Loucy (cell line): Measurements from ENCODE around the gene IQCH.

Source experiments
- H2AFZ ChIP-seq: fragments of 200-600 bp; sonication (generic); 2 replicates; pipeline ENCODE4 v1.6.0; 2016; ENCODE audit warnings: antibody characterized with exemption, mild to moderate bottlenecking, low read length, moderate library complexity
- H3F3A ChIP-seq: fragments of 200-600 bp; 2 replicates; pipeline ENCODE4 v1.6.0; 2016; ENCODE audit warnings: antibody characterized with exemption, low read depth, mild to moderate bottlenecking
- H3K27me3 ChIP-seq: fragments of 200-600 bp; sonication (generic); 2 replicates; pipeline ENCODE4 v1.6.1; 2014; ENCODE audit warnings: low read length, mild to moderate bottlenecking; ENCODE audit not compliant: insufficient read depth, poor library complexity, severe bottlenecking
- H3K36me3 ChIP-seq: fragments of 200-600 bp; sonication (generic); 2 replicates; pipeline ENCODE4 v1.6.1; 2016; ENCODE audit warnings: low read length; ENCODE audit not compliant: insufficient read depth
- H3K4me1 ChIP-seq: fragments of 200-600 bp; sonication (generic); 2 replicates; pipeline ENCODE4 v1.5.1; 2014; ENCODE audit warnings: low read length, mild to moderate bottlenecking; ENCODE audit not compliant: insufficient read depth, poor library complexity, severe bottlenecking
- H3K4me2 ChIP-seq: fragments of 200-600 bp; sonication (generic); 2 replicates; pipeline ENCODE4 v1.6.0; 2014; ENCODE audit warnings: antibody characterized with exemption, low read length, low read depth, mild to moderate bottlenecking; ENCODE audit not compliant: poor library complexity, severe bottlenecking
- H3K4me3 ChIP-seq: fragments of 200-600 bp; sonication (generic); 2 replicates; pipeline ENCODE4 v1.5.1; 2014; ENCODE audit warnings: low read length, mild to moderate bottlenecking, mixed read lengths; ENCODE audit not compliant: poor library complexity, severe bottlenecking
- H3K79me2 ChIP-seq: fragments of 200-600 bp; sonication (generic); 2 replicates; pipeline ENCODE4 v1.6.1; 2014; ENCODE audit warnings: low read length; ENCODE audit not compliant: insufficient read depth
- H3K9ac ChIP-seq: fragments of 200-600 bp; sonication (generic); 2 replicates; pipeline ENCODE4 v1.6.0; 2014; ENCODE audit warnings: mild to moderate bottlenecking, low read depth, low read length, moderate library complexity; ENCODE audit not compliant: poor library complexity, severe bottlenecking
- H3K9me2 ChIP-seq: fragments of 200-600 bp; sonication (generic); replicated peaks from 2 replicates; pipeline ENCODE4 v1.6.1; 2016; ENCODE audit warnings: low read depth, low read length, mixed read lengths
- H3K9me3 ChIP-seq: fragments of 200-600 bp; sonication (generic); 2 replicates; pipeline ENCODE4 v1.6.1; 2014; ENCODE audit warnings: mild to moderate bottlenecking, antibody characterized with exemption, low read length, low read depth; ENCODE audit not compliant: insufficient read depth
- H4K20me1 ChIP-seq: fragments of 200-600 bp; sonication (generic); 2 replicates; pipeline ENCODE4 v1.6.0; 2014; ENCODE audit warnings: antibody characterized with exemption, low read length, mild to moderate bottlenecking; ENCODE audit not compliant: insufficient read depth, poor library complexity, severe bottlenecking
- EZH2phosphoT487 ChIP-seq: fragments of 200-600 bp; IDR thresholded peaks from 2 replicates; pipeline ENCODE4 v1.6.1; 2018; ENCODE audit warnings: antibody characterized with exemption, mild to moderate bottlenecking, moderate library complexity, borderline replicate concordance
- TF ChIP-seq, protein P1 (sequence below): fragments of 200-600 bp; sonication (generic); conservative IDR thresholded peaks from 2 replicates; pipeline ENCODE4 v1.5.1; 2014; ENCODE audit warnings: mild to moderate bottlenecking, antibody characterized with exemption, low read length

Gene IQCH

DNA sequence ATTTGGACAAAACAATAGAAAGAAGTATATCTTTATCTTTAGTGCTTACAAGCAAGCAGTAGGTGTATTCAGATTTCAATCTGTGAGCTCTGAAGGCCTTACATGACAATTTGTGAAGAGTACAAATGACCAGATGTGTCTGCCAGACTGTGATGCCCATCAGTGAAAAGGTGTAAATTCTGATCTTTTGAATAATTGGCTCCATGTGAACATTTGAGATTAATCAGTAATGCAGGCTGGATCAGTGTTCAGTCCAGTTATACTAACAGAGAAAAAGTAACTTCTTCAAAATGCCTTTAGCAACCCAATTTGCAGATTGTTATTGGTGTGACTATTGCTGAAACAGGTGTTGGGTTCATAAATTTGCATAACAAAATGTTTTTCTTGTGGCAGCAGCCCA is 5.2 kb downstream of the IQCH start:
- no peaks in the 10 kb centered on the region for H3F3A ChIP-seq
- H3K4me3 ChIP-seq: no peak overlapping the region
- H3K27me3 ChIP-seq: no peaks in the 10 kb centered on the region
- H3K4me2 ChIP-seq: no peak overlapping the region
- no peaks in the 10 kb centered on the region for H3K79me2 ChIP-seq
- TF ChIP-seq EZH2phosphoT487: no peak
- TF ChIP-seq, protein P1, sequence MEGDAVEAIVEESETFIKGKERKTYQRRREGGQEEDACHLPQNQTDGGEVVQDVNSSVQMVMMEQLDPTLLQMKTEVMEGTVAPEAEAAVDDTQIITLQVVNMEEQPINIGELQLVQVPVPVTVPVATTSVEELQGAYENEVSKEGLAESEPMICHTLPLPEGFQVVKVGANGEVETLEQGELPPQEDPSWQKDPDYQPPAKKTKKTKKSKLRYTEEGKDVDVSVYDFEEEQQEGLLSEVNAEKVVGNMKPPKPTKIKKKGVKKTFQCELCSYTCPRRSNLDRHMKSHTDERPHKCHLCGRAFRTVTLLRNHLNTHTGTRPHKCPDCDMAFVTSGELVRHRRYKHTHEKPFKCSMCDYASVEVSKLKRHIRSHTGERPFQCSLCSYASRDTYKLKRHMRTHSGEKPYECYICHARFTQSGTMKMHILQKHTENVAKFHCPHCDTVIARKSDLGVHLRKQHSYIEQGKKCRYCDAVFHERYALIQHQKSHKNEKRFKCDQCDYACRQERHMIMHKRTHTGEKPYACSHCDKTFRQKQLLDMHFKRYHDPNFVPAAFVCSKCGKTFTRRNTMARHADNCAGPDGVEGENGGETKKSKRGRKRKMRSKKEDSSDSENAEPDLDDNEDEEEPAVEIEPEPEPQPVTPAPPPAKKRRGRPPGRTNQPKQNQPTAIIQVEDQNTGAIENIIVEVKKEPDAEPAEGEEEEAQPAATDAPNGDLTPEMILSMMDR: no peak
- no peaks in the 10 kb centered on the region for H3K9me3 ChIP-seq
- H3K4me1 ChIP-seq: peaks cover 9% of the 10 kb centered on the region
- no peaks in the 10 kb centered on the region for H3K9me2 ChIP-seq
- H2AFZ ChIP-seq: no peak overlapping the region; the same call in 1 of the 2 replicates
- no peaks in the 10 kb centered on the region for H3K36me3 ChIP-seq
- no peaks in the 10 kb centered on the region for H4K20me1 ChIP-seq
- no peak overlapping the region for H3K9ac ChIP-seq

DNA sequence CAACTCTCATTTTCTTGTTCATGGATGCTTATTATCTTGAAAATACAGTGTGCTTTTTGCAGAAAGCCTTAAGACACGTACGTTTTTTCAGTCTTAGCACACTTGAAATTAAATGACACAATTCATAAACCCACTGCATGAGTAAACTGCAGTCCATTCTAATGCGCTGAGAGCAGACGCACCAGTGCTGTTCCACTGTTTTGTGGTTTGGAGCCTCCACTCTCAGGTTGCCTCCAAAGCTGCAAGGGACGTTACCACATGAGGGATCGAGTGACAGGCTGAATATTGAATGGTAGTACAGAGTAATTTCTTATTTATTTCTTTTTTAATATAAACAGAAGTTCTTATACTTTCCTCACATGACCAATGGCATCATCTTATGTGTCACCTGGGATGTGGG is 12.3 kb downstream of the IQCH start:
- H3K4me3 ChIP-seq: no peak overlapping the region
- TF ChIP-seq EZH2phosphoT487: no peak
- TF ChIP-seq, protein P1: no peak
- H2AFZ ChIP-seq: no peak overlapping the region
- no peaks in the 10 kb centered on the region for H3K9me3 ChIP-seq
- no peaks in the 10 kb centered on the region for H3K79me2 ChIP-seq
- H3F3A ChIP-seq: no peaks in the 10 kb centered on the region
- H3K9ac ChIP-seq: no peak overlapping the region
- no peaks in the 10 kb centered on the region for H3K4me1 ChIP-seq
- no peaks in the 10 kb centered on the region for H3K36me3 ChIP-seq
- H3K9me2 ChIP-seq: no peaks in the 10 kb centered on the region
- no peaks in the 10 kb centered on the region for H3K27me3 ChIP-seq
- no peaks in the 10 kb centered on the region for H4K20me1 ChIP-seq
- no peak overlapping the region for H3K4me2 ChIP-seq

DNA sequence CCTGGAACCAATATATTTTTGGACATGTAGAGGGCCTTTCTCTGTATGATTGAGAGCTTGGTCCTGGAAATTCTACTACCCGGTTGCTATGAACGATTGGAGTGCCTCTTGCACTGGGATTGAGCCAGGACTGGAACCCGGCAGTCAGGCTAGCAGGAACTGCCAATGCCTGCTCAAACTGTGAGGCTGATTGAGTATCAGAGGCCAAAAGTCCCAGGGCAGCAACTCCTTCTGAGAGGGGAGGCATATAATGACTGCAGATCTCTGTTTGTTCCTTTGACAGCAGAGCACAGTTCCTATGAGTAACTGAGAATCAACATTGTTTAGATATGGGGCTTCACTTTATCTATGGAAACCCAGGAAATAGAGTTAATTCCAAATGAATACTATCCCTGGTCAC is 12.9 kb downstream of the IQCH start:
- TF ChIP-seq, protein P1: no peak
- TF ChIP-seq EZH2phosphoT487: no peak
- Histone ChIP-seq H3K79me2 (no peaks in the 10 kb centered on the region), H2AFZ (no peak overlapping the region), H3K27me3 (no peaks in the 10 kb centered on the region), H3K9ac (no peak overlapping the region), H3F3A (no peaks in the 10 kb centered on the region), H4K20me1 (no peaks in the 10 kb centered on the region), H3K36me3 (no peaks in the 10 kb centered on the region), H3K4me1 (no peaks in the 10 kb centered on the region), H3K4me3 (no peak overlapping the region), H3K9me2 (no peaks in the 10 kb centered on the region), H3K4me2 (no peak overlapping the region), H3K9me3 (no peaks in the 10 kb centered on the region)
